DOHH2 (cell line): ENCODE results near the gene RPH3AL.

ENCODE experiments used
- EZH2phosphoT487 ChIP-seq: fragments of 200-600 bp; sonication (generic); IDR thresholded peaks from 2 replicates; pipeline ENCODE4 v1.6.1; 2017; ENCODE audit warnings: borderline replicate concordance, mild to moderate bottlenecking, antibody characterized with exemption, low read length, moderate library complexity, mixed read lengths
- TF ChIP-seq, protein P1 (sequence below): fragments of 200-600 bp; sonication (generic); IDR thresholded peaks from one replicate; pipeline ENCODE4 v1.5.1; 2014; ENCODE audit warnings: antibody characterized with exemption, mild to moderate bottlenecking, low read depth, low read length; ENCODE audit not compliant: poor library complexity, severe bottlenecking

- TF ChIP-seq, protein P1, sequence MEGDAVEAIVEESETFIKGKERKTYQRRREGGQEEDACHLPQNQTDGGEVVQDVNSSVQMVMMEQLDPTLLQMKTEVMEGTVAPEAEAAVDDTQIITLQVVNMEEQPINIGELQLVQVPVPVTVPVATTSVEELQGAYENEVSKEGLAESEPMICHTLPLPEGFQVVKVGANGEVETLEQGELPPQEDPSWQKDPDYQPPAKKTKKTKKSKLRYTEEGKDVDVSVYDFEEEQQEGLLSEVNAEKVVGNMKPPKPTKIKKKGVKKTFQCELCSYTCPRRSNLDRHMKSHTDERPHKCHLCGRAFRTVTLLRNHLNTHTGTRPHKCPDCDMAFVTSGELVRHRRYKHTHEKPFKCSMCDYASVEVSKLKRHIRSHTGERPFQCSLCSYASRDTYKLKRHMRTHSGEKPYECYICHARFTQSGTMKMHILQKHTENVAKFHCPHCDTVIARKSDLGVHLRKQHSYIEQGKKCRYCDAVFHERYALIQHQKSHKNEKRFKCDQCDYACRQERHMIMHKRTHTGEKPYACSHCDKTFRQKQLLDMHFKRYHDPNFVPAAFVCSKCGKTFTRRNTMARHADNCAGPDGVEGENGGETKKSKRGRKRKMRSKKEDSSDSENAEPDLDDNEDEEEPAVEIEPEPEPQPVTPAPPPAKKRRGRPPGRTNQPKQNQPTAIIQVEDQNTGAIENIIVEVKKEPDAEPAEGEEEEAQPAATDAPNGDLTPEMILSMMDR: no peak
- no peak for TF ChIP-seq EZH2phosphoT487
These were observed 78.4 kb downstream of the RPH3AL start for GRCh38 chr17:273981-274832.
